Measurements from ENCODE around the gene CADPS.

- TF ChIP-seq POLR2A (IDR thresholded peaks at IDR 0.05; ENCODE audit: low read depth) (no peak), CTCF (IDR thresholded peaks at IDR 0.05) (no peak), EP300 (IDR thresholded peaks at IDR 0.05) (no peak)
These were observed 518.9 kb downstream of the CADPS start for GRCh38 chr3:62356356-62356755.
